COR-L47 (cell line): ENCODE measurements around the gene IQSEC1.

Experiments used
- DNase-seq: peaks from one replicate; lab custom pipeline; 2025; lab: John Stamatoyannopoulos, UW

Gene IQSEC1

DNA sequence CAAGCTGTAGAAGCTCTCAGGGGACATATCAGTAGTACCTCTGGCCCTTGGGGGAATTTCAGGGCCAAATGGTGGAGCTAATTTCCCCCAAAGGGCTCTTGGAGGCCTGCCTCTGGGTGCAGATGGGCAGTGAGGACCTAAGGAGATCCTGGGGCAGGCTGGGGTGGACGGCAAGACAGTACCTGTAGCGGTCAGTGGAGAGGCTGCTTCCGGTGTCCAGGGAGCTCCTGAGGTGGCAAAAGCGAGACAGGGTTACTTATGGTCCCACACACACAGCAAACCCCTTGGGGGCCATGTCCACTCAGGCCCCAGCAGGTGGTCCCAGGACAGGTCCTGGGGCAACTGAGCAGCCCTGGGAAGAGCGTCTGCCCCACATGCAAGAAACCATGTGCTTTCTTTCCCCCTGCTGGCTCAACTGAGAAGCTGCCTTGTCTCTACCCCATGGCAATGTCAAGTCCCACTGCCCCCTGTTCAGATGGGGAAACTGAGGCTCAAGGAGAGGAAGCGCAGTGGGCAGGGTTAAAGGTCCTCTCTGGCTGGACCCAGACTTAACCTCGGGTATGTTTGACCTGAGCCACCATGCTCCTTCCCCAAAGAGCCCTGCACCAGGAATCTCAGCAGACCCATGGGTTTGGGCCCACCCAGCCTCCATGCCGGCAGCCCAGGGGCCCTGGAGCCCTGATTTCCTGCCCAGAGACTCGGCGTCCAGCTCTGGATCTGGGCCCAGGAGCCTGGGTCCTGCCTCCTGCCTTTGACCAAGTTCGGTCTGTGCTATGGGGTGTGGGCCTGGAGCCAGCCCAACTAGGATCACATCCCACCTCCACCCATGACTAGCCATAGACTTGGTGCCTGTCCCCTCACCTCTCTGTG is 25.7 kb downstream of the IQSEC1 start:
- no peak for DNase-seq

DNA sequence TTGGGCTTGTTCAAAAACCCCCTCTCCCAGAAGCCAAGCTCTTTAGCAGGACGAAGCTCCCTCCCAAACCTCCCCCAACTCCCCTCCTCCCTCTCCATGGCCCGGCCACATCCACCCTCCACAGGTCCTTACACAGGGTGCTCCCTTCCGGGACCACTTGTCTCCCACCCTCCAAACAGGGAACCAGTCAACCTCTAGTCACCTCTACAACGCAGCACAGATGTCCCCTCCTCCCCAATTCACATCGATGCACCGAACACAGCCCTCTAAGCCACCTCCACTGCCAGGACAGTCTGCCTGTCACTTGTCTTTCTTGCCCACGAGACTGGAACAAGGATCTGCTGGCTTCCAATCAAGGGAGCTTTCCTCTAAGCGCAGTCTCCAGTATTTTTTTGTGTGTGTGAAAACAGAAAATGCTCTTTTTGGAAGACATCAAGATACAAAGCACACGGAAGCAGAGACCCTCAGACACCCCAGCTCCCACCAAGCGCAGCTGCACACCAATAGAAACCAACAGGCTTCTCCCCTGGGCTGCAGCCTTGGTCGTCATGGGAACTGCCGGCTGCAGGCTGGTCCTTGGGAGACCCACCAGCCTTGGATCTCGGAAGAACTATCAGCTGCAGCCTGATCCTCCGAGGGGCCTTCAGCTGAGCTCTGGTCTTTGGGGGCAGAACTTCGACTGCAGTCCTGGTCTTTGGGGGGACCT is 26.5 kb downstream of the IQSEC1 start:
- DNase-seq, result no peak

DNA sequence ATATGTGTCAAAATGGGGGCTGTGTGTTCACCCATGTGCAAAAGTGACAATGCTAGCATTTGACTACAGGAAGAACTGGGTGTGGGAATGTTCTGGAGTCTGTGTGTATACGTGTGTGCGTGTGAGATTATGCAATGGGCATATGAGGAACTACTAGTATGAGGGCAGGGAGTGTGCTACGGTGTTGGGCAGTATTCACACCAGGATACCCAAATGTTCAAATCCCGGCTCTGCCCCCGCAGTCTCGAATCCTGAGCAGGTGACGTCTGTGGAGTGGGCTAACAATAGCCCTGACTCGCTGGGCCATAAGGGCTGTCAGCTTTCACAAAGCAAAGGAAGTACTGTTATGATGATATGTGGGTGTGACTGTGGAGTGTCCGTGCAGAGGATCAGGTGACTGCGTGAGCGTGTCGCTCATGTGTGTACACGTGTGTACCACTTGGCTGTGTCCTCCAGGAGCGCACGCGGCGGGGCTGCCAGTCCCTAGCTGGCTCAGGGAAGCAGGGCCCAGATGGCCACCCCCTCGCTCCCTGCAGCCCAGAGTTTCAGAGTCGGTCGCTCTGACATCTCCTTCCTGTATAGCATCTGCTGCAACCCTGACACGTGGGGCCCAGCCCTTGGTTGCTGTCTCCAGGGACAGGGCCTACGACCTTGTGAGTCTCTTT is 27.2 kb downstream of the IQSEC1 start:
- DNase-seq, result no peak

DNA sequence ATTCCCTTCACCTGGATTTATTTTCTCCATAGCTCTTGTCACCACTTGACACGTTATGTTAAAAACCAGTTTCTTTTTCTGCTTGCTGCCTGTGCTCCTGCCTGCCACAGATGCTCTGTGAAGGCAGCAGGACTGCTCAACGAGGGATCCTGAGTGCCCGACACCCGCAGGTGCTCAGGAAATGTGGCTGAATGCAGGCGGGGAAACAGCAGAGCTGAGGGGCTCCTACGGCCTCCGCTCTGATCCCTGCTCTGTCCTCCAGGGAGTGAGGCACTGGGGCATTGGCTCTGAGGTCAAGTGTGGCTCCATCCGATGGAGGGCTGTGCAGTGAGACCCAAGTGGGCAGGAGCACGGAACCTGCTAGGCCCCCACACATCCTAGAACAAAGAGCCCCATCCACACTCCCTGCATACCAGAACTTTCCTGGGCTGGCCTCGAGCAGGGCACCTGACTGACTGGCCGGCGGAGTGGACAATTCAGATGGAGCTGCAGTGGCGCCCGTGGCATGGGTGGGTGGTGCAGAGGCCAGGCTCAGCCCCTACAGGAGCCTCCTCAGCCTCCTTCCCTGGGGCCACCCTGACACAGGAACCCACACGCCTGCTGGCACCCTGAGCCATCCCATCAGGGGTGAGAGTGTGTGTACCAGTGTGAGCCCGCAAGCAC is 27.9 kb downstream of the IQSEC1 start:
- no peak for DNase-seq

DNA sequence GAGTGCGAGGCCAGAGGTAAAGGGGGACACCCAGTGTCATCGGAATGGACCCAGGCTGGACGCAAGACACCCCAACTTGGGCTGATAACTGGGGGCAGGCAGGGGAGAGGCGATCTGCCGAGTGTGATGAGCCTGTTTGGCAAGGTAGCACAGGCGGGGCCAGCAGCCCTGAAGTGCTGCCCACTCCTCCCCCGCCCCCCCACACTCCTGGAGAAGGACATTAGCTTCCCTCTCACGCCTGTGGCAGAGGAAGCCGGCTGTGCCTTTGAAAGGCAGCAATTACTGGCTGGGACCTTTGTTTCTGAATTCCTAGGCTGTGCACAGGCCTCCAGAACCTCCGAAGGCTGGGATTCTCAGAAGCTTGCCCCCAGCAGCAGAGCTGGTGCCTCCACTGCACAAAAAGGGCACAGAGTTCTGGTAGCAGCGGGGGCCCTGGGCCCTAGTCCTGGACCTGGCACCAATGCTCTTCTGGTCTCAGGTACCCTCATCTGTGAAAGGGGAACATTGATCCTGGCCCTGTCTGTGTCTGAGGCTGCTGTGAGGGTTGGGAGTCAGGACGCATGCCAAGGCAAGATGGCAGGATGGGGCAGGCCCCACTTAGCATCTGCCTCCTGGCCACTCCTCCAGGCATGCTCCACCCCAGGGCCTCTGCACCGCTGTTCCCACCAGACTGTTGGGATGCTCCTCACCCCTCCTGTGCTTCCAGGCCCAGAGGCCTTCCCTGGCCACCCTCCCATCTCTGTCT is 28.6 kb downstream of the IQSEC1 start:
- DNase-seq, result no peak

DNA sequence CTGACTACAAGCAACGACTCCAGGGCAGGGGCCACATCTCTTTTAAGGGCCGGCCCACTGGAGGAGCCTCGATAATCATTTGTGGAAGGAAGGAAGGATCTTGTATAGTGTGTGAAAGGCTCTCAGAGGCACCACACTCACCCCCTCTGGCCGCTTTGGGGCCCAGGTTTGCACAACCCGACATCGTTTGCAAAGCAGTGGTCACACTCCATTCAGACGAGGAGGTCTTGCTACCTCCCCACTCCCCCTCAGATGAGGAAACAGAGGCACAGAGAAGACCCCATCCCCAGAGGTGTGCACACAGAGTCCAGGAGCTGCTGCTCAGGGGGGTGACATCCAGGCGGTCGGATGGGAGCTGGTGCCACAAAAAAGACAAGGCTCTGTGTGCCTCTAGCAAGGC is 29.6 kb downstream of the IQSEC1 start:
- DNase-seq, result no peak

DNA sequence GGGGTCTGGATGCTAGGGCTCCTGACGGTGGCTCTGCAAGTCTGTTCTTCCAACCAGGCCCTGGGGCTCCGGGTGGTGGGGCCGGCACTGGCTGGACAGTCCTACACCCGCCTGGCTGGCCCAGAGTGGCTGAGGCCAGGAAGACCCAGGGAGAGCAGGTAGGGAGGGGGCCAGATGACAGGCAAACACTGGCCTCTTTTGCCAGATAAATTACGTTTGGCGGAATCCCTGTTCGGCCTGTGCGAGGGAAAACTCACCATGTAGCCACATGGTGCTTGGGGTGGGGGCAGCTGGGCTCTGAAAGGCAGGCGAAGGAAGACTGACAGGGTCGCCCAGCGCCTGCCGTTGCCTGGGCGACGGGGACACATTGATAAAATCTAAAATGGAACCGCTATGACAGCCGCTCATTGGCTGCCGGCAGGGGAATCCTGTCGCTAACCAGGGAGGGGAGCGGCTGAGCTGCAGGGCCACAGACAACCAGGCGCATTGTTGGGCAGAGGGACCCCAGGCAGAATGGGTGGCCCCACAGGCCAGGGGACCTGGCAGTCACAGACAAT is 30.4 kb downstream of the IQSEC1 start:
- no peak for DNase-seq

DNA sequence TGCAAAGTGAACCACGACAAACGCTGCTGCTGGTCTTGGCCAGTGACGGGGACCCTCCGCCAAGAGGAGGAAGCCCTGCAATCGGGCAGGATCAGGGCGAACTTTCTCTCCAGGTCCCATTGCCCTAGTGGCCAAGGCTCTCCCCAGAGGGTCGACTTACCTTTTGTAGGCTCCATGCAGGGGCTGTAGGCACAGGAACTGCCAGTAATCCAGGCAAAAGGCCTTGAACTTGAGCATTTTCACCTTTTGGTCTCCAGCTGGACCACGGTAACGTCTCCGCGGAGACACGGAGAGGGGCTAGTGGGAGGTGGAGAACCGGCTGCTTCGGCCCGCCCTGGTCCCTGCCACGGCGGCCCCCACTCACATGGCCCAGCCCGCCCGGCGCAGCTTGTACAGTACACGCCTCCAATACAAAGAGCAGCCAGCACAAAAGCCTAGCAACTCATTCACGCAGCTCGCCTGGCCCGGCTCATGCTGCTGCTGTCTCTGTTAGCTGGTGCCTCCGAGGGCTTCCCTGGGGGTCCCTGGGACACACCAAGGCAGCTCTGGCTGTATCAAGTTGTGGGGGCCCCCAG is 31.0 kb downstream of the IQSEC1 start:
- no peak for DNase-seq

DNA sequence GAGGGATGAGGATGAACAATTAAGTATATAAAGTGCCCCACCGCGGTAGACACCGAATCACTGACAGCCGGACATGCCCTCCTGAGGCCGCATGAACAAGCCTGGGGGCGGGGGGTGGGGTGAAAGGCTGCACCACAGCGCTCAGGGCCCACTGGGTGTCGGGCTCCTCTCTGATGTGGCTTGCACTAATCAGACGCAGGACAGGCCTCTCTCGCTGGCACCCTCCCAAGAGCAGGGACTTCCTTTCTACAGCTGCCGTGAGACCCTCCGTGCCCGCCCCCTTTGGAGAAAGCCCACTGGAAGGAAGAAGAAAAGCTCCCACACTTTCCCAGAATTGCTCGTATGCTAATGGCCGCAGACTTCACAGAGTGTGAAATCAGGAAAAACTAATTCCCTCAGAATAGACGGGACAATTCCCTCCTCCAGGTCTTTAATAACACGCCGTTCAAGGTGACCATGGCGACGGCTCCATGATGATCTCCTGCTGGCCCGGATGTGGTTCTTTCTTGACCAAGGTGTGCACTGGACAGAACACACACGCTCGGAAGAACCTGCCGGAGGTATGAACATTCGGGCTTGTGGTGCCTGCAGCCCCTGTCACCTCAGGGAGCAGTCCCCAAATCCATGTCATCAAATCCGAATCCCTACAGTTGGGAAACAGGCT is 32.0 kb downstream of the IQSEC1 start:
- DNase-seq, result no peak

DNA sequence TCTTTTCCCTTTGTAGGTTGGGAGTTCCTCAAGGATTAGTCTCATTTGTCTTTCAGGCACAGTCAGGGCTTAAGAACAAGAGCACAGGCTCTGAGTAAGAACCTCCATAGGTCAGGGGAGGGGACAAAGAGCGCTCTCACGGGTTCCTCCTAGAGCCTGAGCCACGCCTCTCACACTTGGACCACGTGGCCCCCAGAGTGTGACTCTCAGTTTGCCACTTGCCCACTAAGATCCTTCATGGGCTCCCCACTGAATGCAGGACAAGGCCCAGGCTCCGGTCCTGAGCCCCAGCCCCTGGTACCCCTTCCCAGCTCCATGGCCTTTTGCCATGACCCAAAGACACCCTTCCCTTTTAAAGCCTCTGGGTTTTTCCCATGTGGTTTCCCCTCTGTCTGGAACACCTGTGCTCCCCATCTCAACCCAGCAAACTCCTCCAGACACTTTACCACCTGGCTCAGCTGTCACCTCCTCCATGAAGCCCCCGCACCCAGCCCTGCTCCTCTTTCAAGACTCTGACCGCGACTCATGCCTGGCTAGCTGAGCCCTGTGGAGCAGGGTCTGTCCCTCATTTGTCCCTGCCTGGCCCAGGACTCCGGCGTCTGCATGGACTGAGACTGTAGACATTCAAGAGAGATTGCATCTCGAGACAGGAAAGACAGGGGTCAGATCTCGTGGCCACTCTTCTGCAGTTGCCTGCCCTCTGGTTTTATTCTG is 32.7 kb downstream of the IQSEC1 start:
- no peak for DNase-seq

DNA sequence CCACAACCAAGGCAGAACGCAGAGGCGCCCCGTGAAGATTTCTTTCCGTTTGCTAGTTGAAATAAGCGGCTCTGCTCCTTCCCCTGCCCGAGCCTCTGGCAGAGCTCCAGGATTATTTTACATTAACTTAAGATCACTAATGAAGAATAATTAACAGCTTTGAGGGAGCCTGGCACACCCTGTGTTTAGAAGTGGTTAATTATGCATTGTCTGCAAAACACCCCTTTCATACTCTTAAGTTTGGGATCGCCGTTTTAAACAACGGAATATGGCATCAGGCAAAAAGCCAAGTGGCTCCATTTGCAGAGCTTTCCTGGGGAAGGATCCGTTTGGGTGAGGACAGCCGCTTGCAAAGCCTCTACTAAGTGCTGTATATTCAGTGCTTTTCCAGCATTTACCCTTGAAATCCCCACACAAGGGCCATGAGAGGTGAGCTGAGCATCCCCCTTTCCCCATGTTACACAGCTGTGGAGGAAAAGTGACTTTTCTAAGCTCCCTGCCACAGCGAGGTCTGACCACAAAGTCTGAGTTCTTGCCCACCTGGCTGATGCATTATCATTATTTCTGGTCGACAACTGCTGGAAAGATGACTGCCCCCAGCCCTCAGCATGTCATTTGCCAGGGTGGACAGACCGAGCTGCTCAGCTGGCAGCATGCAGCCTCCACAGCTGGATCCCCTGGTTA is 33.9 kb downstream of the IQSEC1 start:
- peak; percentile 71 for DNase-seq

DNA sequence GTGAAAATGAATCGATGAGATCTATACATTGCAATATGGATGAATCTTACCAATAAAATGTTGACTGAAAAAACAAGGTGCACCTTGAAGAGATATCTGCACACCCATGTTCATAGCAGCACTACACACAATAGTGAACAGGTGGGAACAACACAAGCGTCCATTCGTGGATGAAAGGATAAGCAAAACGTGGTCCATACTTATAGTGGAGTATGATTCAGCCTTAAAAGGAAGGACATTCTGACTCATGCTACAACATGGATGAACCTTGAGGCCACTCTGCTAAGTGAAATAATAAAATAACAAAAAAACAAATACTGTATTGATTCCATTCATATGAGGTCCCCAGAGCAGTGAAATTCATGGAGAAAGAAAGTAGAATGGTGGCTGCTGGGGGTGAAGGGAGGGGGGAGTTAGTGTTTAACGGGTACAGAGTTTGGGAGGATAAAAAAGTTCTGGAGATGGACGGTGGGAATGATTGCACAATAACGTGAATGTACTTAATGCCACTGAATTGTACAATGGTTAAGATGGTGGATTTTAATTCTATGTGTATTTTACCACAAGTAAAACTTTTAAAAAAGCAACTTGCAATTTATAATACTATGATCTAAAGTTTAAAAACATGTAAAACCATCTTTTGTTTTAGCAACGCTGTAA is 35.6 kb downstream of the IQSEC1 start:
- DNase-seq, result no peak

DNA sequence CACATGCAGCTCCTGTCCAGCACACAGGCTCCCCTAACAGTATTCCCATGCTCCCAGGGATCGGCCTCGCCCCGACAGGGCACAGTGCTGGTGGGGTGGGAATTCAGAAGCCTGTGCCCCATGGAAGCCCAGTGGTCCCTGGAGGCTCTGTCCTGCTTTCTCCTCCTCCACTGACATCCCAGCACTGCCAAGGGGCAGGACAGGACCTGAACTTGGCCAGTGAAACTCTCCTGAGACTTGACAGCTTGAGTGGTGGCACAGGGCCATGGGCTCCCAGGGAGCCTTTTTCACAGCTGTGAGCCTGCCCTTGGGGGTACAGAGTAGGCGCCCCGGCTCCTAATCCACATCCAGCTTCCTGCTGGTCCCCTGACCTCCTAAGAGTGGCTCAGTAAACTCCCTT is 38.4 kb downstream of the IQSEC1 start:
- no peak for DNase-seq

DNA sequence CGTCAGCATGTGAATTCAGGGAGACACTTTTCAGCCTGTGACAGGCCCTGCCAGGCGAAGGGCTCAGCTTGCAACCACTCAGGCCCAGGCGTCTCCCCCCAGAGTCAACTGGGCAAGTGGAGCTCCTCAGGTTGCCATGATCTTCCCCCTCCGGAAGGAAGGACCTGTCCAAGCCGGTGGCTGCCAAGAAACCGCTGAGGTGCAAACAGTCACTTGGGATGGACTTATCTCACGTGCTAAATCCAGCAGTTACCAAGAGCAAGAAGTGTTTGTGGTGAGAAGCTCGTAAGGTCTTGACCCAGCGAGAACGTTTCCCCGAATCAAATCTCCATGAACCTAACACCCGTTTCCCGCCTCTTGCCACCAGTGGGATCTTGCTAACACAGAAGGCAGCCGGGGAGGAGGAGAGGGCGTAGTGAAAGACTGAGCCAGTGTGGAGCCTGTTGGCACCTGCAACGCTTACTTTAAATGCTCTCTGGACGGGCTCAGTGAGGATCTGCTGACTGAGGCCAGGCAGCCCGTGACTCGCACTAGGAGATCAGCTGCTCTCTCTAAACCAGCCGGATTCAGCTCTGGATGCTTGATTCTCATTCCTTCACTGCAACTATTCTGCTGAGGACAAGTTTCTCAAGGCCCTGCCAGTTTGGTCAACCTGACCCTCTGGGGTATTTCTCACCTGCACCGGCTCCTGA is 39.0 kb downstream of the IQSEC1 start:
- DNase-seq, result no peak

DNA sequence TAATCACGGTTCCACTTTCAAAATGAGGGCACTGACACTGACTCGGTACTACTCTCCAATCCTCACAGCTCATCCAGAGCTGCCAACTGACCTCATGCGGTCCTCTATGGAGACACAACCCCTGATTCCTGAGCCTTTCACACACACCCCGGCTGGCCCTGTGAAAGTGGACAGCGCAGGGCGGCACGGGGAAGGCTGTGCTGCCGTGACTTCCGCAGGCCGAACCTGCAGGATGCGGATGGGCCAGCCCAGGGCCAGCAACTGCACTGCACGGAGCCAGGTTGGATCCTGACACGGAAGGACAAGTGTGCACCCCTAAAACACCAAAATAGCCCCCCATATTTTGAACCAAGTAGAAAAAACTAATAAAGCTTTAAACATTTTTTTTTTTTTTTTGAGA is 41.0 kb downstream of the IQSEC1 start:
- DNase-seq, result no peak

DNA sequence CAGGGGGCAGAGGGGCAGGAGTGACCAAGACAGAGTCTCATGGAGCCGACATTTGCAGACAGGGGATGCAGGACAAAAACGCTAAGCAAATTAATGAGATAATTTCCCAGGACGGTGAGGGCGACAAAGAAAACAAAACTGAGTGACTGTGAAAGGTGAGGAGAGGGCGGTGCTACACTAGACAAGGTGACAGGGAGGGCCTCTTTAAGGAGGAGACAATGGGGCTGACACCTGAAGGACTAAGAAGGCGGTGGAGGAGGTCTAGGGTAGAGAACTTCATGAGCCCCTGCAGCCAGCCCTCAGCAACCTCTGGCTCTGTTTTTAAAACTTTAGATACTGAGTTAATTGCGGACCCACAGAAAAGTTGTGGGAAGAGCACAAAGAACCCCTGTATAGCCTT is 41.6 kb downstream of the IQSEC1 start:
- no peak for DNase-seq

DNA sequence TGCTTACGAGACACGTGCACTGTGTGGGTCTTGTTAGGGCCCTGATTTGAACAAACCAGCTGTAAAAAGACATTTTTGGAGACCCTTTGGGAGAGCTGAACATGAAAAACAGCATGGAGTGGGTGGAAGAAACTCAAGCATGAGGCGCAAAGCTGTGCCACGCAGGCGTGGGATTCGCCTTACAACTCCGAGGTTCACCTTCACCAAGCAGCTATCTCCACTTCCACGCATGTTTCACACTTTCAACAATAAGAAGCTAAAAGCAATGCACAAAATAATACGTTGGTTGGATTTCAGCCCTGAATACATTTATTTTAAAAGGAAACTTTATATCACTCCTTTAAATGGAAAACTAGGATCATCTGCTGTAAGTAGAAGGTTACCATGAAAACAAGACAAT is 42.5 kb downstream of the IQSEC1 start:
- no peak for DNase-seq
